Uterus (tissue), 2 donors: ENCODE measurements around the gene ZBTB7C.

Experiments
- POLR2A ChIP-seq, 2 donors: fragments of 450-650 bp; IDR thresholded peaks; one replicate each; pipeline ENCODE4 v1.6.1; 2016; ENCODE audit warnings: antibody characterized with exemption in 2 of 2, mild to moderate bottlenecking in 1 of 2, moderate library complexity in 1 of 2
- TF ChIP-seq, protein P1 (sequence below), 4 experiments: fragments of 200-600 bp in 2 of 4; fragments of 450-650 bp in 2 of 4; sonication (generic) in 2 of 4; IDR thresholded peaks; one replicate each; pipeline ENCODE4 v1.5.1; 2016 to 2019; ENCODE audit warnings: antibody characterized with exemption in 4 of 4, mild to moderate bottlenecking in 2 of 4, moderate library complexity in 1 of 4

DNA sequence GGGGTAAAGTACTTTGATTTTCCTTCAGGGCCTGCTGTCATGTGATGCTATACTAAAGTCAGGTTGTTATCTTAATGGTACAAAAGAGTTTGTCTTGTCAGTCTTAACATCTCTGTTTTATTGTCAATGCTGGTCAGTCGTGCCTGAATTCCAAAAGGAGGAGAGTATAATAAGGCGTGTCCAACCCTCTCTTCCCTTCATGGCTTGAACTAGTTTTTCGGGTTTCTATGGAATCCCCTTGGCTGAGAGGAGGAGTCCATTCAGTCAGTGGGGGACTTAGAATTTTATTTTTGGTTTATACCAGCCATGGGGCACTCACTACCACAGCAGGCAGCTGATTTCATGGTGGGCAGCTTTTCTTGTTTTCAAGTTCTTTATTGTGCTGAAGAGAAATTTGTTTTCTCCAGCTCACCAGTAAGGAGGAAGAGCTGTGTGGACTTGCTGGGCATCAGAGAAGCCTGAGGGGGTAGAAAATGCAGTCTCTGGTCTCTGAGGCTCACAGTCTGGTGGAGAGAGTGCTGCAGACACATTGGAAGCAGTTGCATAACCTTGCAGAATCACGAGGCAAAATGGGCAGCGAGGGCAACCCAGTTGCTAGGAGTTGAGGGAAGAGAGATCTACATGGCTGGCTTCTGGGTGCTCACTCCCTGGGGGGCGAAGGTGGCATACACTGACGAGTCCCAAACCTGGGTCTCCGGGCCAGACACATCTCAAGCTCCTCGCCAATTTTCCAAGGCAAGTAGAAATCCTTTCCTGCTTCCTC is 193.1 kb downstream of the ZBTB7C start:
- no peak for TF ChIP-seq POLR2A (IDR thresholded peaks at IDR 0.05)
- TF ChIP-seq, protein P1, sequence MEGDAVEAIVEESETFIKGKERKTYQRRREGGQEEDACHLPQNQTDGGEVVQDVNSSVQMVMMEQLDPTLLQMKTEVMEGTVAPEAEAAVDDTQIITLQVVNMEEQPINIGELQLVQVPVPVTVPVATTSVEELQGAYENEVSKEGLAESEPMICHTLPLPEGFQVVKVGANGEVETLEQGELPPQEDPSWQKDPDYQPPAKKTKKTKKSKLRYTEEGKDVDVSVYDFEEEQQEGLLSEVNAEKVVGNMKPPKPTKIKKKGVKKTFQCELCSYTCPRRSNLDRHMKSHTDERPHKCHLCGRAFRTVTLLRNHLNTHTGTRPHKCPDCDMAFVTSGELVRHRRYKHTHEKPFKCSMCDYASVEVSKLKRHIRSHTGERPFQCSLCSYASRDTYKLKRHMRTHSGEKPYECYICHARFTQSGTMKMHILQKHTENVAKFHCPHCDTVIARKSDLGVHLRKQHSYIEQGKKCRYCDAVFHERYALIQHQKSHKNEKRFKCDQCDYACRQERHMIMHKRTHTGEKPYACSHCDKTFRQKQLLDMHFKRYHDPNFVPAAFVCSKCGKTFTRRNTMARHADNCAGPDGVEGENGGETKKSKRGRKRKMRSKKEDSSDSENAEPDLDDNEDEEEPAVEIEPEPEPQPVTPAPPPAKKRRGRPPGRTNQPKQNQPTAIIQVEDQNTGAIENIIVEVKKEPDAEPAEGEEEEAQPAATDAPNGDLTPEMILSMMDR (IDR thresholded peaks at IDR 0.05), result no peak
